22Rv1 (cell line): Measurements from ENCODE around the gene MUC6.

Experiments
- H3K27ac ChIP-seq: fragments of 450-650 bp; 2 replicates; pipeline ENCODE4 v1.5.1; 2017
- CTCF ChIP-seq: fragments of 450-650 bp; IDR thresholded peaks from 2 replicates; pipeline ENCODE4 v1.5.1; 2017; ENCODE audit warnings: mild to moderate bottlenecking
- ZFX ChIP-seq: fragments of 450-650 bp; IDR thresholded peaks from 2 replicates; pipeline ENCODE4 v1.6.1; 2017; ENCODE audit warnings: antibody characterized with exemption, borderline replicate concordance

The MUC6 gene

DNA sequence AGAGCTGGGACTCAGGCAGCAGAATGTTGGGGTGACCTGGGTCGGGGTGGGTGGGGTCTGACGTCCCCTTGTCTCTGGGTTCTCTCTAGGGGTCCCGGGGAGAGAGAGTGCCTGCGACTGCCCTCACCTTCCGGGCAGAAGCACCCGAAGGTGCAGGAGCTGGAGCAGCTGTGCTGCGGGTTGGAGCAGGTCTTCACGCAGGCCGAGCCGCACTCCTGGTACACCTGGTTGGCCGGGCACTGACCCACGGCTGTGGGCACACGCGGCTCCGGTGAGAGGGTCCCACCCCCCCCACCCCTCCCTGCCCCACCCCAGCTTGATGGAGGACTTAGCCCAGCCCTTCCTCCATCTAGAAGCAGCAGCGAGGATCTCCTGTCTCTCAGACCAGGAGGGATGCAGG, 6.4 kb downstream of the MUC6 start:
- TF ChIP-seq ZFX (no peak), CTCF (no peak)
- no peak overlapping the region for H3K27ac ChIP-seq

DNA sequence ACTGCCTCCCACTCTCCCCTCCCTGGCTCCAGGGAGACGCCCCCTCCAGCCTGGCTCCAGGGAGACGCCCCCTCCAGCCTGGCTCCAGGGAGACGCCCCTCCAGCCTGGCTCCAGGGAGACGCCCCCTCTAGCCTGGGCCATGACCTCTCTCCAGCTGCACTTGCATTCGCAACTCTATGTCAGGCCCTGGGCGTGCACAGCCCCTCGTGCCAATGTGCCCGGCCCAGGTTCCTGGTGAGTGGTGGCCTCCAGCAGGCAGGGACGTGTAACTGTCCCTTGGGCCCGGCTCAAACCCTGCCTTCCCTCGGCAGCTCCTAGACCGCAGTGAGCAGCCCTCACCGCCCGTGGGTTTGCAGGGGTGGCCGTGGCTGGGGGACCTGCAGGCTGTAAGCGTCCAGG, 6.9 kb downstream of the MUC6 start:
- TF ChIP-seq ZFX (no peak), CTCF (no peak)

DNA sequence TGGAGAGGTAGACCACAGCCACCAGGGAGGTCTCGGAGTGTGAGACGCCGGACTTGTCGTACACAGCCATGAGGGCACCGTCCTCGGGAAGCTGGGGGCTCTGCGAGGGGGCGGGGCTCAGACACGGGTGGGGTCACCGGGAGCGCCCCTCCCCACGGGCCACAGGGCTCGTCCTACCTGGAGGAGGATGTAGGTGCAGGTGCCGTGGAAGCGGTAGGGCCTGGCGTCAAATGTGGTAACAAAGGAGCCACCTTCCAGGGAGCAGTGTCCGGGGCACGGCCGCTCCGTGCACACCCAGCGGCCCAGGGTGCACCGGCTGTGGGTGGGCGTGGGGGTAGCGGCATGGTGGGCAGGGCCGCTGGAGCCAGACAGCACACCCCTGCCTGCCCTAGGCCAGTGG, 7.5 kb downstream of the MUC6 start:
- TF ChIP-seq ZFX = no peak
- no peak for TF ChIP-seq CTCF
- H3K27ac ChIP-seq = no peak overlapping the region

More for the DNA sequence above, 6.9 kb downstream of the MUC6 start:
- H3K27ac ChIP-seq = no peak overlapping the region

DNA sequence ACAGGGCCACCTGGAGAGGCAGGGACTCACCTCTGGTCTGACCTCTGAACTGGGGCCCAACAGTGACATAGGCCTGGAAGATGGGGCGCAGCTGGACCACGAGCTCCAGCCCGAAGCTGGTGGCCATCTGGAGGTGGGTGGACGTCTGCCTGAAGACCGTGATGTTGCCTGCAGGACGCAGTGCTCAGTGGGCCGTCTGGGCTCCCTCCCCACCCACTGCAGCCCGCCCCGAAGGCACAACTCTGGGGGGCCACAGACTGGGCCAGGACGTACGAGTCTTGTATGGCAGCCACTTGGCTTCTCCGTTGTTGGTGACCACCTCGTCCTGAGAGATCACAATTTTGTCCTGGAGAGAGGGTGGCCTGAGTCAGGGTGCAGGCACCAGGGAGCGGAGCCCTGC, 7.9 kb downstream of the MUC6 start:
- H3K27ac ChIP-seq = no peak overlapping the region
- TF ChIP-seq CTCF (no peak), ZFX (no peak)

DNA sequence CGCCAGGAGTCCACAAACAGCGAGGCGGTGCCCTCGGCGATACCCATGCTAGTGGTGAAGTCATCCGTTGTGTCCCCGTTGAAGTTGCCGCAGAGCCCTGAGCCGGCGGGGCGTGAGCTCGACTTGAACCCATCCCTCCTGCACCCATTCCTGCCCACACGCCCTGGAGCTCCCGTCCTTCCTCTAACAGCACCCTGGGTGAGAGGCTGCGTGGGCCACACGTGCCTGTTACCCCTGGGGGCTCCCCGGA, 8.3 kb downstream of the MUC6 start:
- no peak overlapping the region for H3K27ac ChIP-seq
- no peak for TF ChIP-seq CTCF
- TF ChIP-seq ZFX = no peak

DNA sequence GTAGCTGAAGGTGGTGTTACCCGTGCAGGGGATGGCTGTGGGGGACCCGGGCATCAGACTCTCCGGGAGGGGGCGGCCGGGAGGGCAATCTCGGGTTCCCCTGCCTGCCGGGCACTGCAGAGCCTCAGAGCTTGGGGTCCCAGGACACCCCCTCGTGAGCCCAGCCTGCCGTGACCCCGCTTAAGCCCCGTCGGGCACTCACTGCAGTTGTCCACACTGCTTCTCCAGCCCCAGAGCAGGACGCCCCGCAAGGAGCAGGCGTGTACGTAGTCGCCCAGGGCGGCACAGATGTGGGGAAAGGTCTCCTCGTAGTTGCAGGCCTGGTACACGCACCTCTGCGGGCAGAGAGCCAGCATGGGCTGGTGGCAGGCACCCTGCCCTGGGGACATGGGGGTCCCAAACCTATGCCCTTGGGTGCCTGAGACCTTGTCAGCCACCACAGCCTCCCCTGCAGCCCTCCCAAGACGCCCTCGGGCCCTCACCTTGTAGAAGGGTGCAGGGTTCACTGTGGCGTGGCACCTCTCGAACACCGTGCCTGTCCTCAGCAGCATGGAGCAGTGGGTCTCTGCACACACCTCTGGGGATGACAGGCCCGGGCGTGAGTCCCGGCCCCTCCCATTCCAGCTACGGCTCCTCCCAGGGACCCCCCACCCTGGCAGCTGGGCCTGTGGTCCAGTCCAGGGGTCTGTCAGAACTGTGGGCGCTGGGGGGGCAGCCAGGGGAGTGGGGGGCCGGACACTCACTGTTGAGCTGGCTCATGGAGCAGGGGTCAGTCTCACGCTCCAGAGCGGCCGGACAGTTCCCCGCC, 8.8 kb downstream of the MUC6 start:
- H3K27ac ChIP-seq = no peak overlapping the region
- TF ChIP-seq ZFX (no peak), CTCF (no peak)

GRCh38 chr11:1026641-1027482, 9.7 kb downstream of the MUC6 start:
- no peak for TF ChIP-seq ZFX
- no peak overlapping the region for H3K27ac ChIP-seq
